A673 (cell line): ENCODE results near the gene VSTM2L. TPM values are rescaled to one million over a fixed set of nuclear protein-coding genes. Genes with fewer than 3 reads are reported as not detected.

Experiments used
- BruUV-seq: library from RNA; stranded (reverse); fragments of 400-500 nt; replicated peaks from 2 replicates; lab custom pipeline; 2021; lab: Mats Ljungman, UMichigan
- CTCF ChIA-PET: fragments of 300-600 bp; sonication (Branson Sonifier 250); formaldehyde crosslinking; loops from one replicate; lab custom pipeline; 2022; ENCODE audit warnings: antibody characterized with exemption; lab: Charles Lee
- POLR2A ChIA-PET: fragments of 300-600 bp; sonication (Branson Sonifier 250); formaldehyde crosslinking; loops from one replicate; lab custom pipeline; 2022; ENCODE audit warnings: antibody characterized with exemption; ENCODE audit not compliant: low non-redundant PET; lab: Charles Lee
- DNase-seq: peaks from one replicate; pipeline ENCODE4 v3.0.0-alpha.2; 2015; ENCODE audit warnings: low spot score
- H3K27ac ChIP-seq: fragments of 200-600 bp; sonication (generic); 2 replicates; pipeline ENCODE4 v1.5.1; 2016; ENCODE audit warnings: mixed run types, low read depth, mild to moderate bottlenecking, mixed read lengths, antibody characterized with exemption, low read length; ENCODE audit not compliant: poor library complexity, severe bottlenecking
- H3K27me3 ChIP-seq: fragments of 200-600 bp; sonication (generic); replicated peaks from 2 replicates; pipeline ENCODE4 v1.6.1; 2017; ENCODE audit warnings: mixed run types, low read depth, mild to moderate bottlenecking, mixed read lengths, antibody characterized with exemption, low read length; ENCODE audit not compliant: insufficient read depth, poor library complexity
- H3K36me3 ChIP-seq: fragments of 200-600 bp; sonication (generic); 2 replicates; pipeline ENCODE4 v1.6.1; 2016; ENCODE audit warnings: mixed run types, mild to moderate bottlenecking, mixed read lengths, antibody characterized with exemption, low read length; ENCODE audit not compliant: insufficient read depth, poor library complexity, severe bottlenecking
- H3K4me1 ChIP-seq: fragments of 200-600 bp; sonication (generic); 2 replicates; pipeline ENCODE4 v1.6.1; 2017; ENCODE audit warnings: mixed run types, mild to moderate bottlenecking, mixed read lengths, antibody characterized with exemption, low read length; ENCODE audit not compliant: insufficient read depth, poor library complexity, severe bottlenecking
- H3K4me3 ChIP-seq: fragments of 200-600 bp; sonication (generic); 2 replicates; pipeline ENCODE4 v1.5.1; 2016; ENCODE audit warnings: low read depth, mixed run types, mild to moderate bottlenecking, mixed read lengths, low read length; ENCODE audit not compliant: poor library complexity, severe bottlenecking
- H3K9me3 ChIP-seq: fragments of 200-600 bp; sonication (generic); 2 replicates; pipeline ENCODE4 v1.6.1; 2016; ENCODE audit warnings: mixed run types, low read depth, mild to moderate bottlenecking, mixed read lengths, antibody characterized with exemption, low read length; ENCODE audit not compliant: poor library complexity, severe bottlenecking
- CTCF ChIP-seq: fragments of 300-800, 200-600 bp; sonication (generic); conservative IDR thresholded peaks from 2 replicates; pipeline ENCODE4 v1.5.1; 2017; ENCODE audit warnings: low read depth, mild to moderate bottlenecking, antibody characterized with exemption, low read length, moderate library complexity, mixed read lengths
- EZH2 ChIP-seq: fragments of 200-600 bp; sonication (generic); IDR thresholded peaks from 2 replicates; pipeline ENCODE4 v1.6.1; 2017; ENCODE audit warnings: borderline replicate concordance, low read depth, mild to moderate bottlenecking, mixed read lengths, antibody characterized with exemption, low read length; ENCODE audit not compliant: poor library complexity, severe bottlenecking
- intact Hi-C: fragments of 100-400 bp; cut with micrococcal nuclease; formaldehyde crosslinking; loops from one replicate; pipeline ENCODE4 v1.10.0; 2022; ENCODE audit not compliant: unreplicated experiment
- total RNA-seq: library from RNA; stranded (reverse); gene quantifications from 2 replicates; pipeline ENCODE4 v1.2.3, GENCODE V29; 2021

Gene VSTM2L
- total RNA-seq, 1 experiment from 2014 or later = 23.3 TPM

GRCh38 chr20:37871751-37872150 lies 31.2 kb upstream of the VSTM2L start:
- DNase-seq = no peak
- H3K4me1 ChIP-seq = peaks cover 13% of the 10 kb centered on the region
- no TSS peak for BruUV-seq
- ChIA-PET CTCF (no interaction called here), POLR2A (no interaction called here)
- no peaks in the 10 kb centered on the region for H3K27me3 ChIP-seq
- no peak overlapping the region for H3K4me3 ChIP-seq
- intact Hi-C loops = no loop called here
- H3K36me3 ChIP-seq = no peaks in the 10 kb centered on the region
- no peak overlapping the region for H3K27ac ChIP-seq
- H3K9me3 ChIP-seq = no peaks in the 10 kb centered on the region
- TF ChIP-seq EZH2 = no peak
- TF ChIP-seq CTCF = no peak

GRCh38 chr20:37872161-37872560 lies 30.8 kb upstream of the VSTM2L start:
- no peak for TF ChIP-seq CTCF
- TF ChIP-seq EZH2 = no peak
- no peaks in the 10 kb centered on the region for H3K9me3 ChIP-seq
- intact Hi-C loops = no loop called here
- H3K4me1 ChIP-seq = peaks cover 13% of the 10 kb centered on the region
- POLR2A ChIA-PET = no interaction called here
- no peak overlapping the region for H3K27ac ChIP-seq
- no TSS peak for BruUV-seq
- no peak overlapping the region for H3K4me3 ChIP-seq
- H3K36me3 ChIP-seq = no peaks in the 10 kb centered on the region
- H3K27me3 ChIP-seq = no peaks in the 10 kb centered on the region
- CTCF ChIA-PET = no interaction called here
- DNase-seq = no peak

- H3K27me3 ChIP-seq = no peaks in the 10 kb centered on the region
- BruUV-seq = no TSS peak
- ChIA-PET CTCF (no interaction called here), POLR2A (no interaction called here)
- peaks cover 18% of the 10 kb centered on the region for H3K4me1 ChIP-seq
- TF ChIP-seq EZH2 (no peak), CTCF (no peak)
- H3K36me3 ChIP-seq = no peaks in the 10 kb centered on the region
- intact Hi-C loops = no loop called here
- H3K27ac ChIP-seq = no peak overlapping the region
- no peak for DNase-seq
- no peaks in the 10 kb centered on the region for H3K9me3 ChIP-seq
- no peak overlapping the region for H3K4me3 ChIP-seq
Observed at GRCh38 chr20:37873884-37874283, 29.0 kb upstream of the VSTM2L start.
